HL-60/S4 (cell line): Measurements from ENCODE around the gene MYO9B.

Source experiments
- in situ Hi-C: fragments of 300-500 bp; cut with MboI; formaldehyde crosslinking; loops from 2 replicates; pipeline ENCODE4 v1.14.3; 2022; ENCODE audit warnings: low sequenced_read_pairs

The MYO9B gene

GRCh38 chr19:17235971-17236777 is 160.6 kb downstream of the MYO9B start:
- in situ Hi-C loops = no loop called here

GRCh38 chr19:17236811-17237543 is 161.4 kb downstream of the MYO9B start:
- in situ Hi-C loops = no loop called here

- in situ Hi-C loops = no loop called here
These were observed 162.4 kb downstream of the MYO9B start for GRCh38 chr19:17237747-17238706.

- in situ Hi-C loops = no loop called here
These were observed 164.6 kb downstream of the MYO9B start for GRCh38 chr19:17240062-17240752.

GRCh38 chr19:17240826-17241399 is 165.3 kb downstream of the MYO9B start:
- in situ Hi-C loops = no loop called here

GRCh38 chr19:17242431-17243208 is 167.0 kb downstream of the MYO9B start:
- in situ Hi-C loops = no loop called here

- in situ Hi-C loops = no loop called here
These were observed 167.7 kb downstream of the MYO9B start for GRCh38 chr19:17243211-17243829.

GRCh38 chr19:17243830-17244617 is 168.4 kb downstream of the MYO9B start:
- in situ Hi-C loops = no loop called here

- in situ Hi-C loops = no loop called here
These were observed 169.3 kb downstream of the MYO9B start for GRCh38 chr19:17244618-17245534.

GRCh38 chr19:17245535-17245984 is 170.0 kb downstream of the MYO9B start, which contains the start of gene NR2F6:
NR2F6 (minus strand) TSS chr19:17245919; CDS start chr19:17245220, 699 bp downstream.
- in situ Hi-C loops = no loop called here

GRCh38 chr19:17246681-17247425 is 171.3 kb downstream of the MYO9B start:
- in situ Hi-C loops = no loop called here

- in situ Hi-C loops = no loop called here
These were observed 172.6 kb downstream of the MYO9B start for GRCh38 chr19:17248011-17248776.

- in situ Hi-C loops = no loop called here
These were observed 174.4 kb downstream of the MYO9B start for GRCh38 chr19:17249887-17250548.

- in situ Hi-C loops = no loop called here
These were observed 179.1 kb downstream of the MYO9B start for GRCh38 chr19:17254636-17255035.

GRCh38 chr19:17255150-17255621 is 179.6 kb downstream of the MYO9B start:
- in situ Hi-C loops = no loop called here
